CD4-positive, alpha-beta T cell treated with Interleukin-15 for 1 hour (primary cell): ENCODE measurements around the gene CCDC82.

Source experiments
- DNase-seq: peaks from one replicate; pipeline ENCODE4 v3.0.0-alpha.2; 2020

CCDC82 gene

GRCh38 chr11:96306071-96306470 is 83.6 kb downstream of the CCDC82 start:
- no peak for DNase-seq

GRCh38 chr11:96303980-96304379 is 85.7 kb downstream of the CCDC82 start:
- DNase-seq, result no peak

- no peak for DNase-seq
These were observed 86.6 kb downstream of the CCDC82 start for GRCh38 chr11:96303064-96303463.
